HS-27A (cell line): ENCODE measurements around the gene TIAL1.
"Not testable (repeated sequence)": the region's sequence is repeated elsewhere in the genome, so short reads cannot be mapped to it uniquely, and the experiment has no call there.

Experiments used
- DNase-seq: peaks from one replicate; pipeline ENCODE4 v3.0.0-alpha.2; 2012; ENCODE audit warnings: low read depth, missing footprints

The TIAL1 gene

GRCh38 chr10:119531067-119531466 is 65.7 kb downstream of the TIAL1 start:
- no peak for DNase-seq

- DNase-seq = not testable (repeated sequence)
Measured at GRCh38 chr10:119528663-119529237, 68.0 kb downstream of the TIAL1 start.

DNA sequence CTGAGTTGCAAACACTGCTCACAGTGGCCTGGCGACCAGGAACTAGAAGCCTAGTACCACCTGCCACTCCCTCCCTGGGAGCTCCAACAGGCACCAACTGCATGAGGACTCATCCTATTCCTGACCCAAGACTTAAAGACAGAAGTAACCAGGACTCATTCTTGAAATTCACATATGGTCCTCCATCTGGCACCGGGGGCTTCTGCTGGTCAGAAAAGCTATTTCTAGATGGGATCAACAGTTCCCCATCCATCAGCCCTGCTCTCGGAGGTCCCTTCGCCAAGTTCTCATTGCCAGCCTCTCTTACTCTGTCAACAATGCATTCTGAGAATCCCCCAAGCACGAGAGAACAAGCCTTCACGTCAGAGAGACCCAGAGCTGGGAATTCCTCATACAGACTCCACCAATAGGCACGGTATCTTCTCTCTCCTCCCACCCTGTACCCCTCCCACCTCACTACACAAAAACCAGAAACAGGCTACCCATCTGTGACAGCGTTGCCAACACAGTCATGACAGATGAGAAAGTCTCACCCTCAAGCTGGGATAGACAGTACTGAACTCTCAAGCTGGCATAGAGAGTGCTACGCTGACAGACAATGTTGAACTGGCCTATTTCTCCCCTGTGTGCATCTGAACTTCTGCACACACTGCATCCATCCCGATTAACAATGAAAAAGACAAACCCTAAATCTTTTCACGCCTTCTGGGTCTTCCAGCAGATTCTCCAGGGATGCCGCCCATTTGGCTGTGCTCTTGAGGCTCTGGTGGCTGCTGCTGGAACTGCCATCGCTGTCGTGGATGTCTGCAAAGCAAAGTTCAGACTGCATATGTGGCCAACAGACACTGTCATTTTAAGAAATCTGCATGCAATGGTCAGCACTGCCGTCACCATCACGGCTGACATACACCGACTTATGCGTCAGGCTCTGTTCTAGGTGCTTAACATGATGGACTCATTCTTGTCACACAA is 69.9 kb downstream of the TIAL1 start:
- DNase-seq = no peak

GRCh38 chr10:119526149-119526548 is 70.6 kb downstream of the TIAL1 start:
- DNase-seq = no peak

DNA sequence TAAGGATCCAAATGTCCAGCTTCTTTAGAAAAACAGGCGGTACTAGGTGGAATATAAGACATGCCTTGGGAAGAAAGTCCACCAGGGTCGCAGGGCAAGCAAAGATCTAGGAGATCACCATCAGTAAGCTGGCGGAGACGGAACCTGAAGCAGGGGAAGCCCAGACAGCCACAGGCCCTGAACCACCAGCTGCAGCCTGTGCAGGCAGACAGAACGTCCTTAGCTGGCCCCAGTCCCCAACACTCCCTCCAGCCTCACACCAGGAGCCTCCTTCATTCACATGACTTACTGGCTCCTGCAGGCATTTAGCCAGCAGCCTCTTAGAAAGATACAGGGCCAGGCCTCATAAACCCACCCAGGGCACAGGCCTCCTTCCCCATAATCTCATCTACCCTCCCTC is 71.6 kb downstream of the TIAL1 start:
- no peak for DNase-seq

DNA sequence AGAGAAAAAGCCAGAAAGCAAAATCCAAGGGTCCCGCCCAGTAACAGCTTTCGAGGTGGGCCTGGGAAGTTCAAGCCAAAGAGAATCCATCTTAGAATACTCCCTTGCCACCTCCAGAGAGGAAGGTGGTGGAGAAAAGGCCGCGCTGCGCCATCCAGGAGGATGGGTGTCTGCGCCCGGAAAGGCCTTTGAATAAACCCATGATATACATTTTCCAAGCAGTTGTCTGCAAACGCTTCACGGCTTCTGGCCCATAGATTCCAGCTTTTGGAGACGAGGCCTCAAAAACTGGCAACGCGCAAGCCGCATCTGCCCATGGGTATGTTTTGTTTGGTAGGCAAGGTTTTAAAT is 72.1 kb downstream of the TIAL1 start:
- DNase-seq = no peak

DNA sequence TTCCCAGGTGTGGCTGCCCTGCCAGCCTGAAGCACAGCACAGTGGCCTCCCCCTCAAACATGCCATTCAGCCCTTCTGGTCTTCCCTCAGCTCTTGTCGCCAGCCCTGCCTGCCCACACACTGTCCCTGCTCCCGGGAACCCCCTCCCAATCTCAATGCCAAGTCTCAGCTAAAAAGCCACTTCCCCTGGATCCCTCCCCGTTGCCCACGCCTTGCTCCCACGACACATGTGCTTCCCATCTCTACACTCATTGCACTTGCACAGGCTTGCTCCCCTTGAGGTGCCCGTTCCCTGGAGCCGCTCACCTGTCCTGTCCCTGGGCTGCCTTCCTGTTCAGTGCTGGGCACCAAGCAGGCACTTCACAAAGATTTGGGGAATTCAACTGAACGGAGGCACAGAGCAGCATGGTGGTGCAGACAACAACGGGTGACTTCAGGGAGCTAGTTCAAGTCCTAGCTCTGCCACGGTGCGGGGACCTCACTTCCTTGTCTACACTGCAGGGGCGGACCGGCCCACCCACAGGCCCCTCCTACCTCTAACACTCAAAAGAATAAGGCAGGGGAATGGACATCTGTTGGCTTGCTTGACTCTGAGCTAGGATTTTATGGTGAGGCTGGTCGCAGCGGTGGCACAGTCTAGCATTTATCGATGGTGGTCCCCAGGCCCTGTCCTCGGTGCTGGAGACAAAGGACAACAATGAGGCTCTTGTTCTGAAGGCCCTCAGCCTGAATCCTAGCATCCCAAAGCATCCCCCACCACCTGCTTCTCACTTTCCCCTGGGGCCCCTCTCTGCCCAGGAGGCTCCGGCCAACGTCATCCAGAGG is 72.7 kb downstream of the TIAL1 start:
- DNase-seq = no peak
